ENCODE results near the gene HIVEP3.

HIVEP3 gene

DNA sequence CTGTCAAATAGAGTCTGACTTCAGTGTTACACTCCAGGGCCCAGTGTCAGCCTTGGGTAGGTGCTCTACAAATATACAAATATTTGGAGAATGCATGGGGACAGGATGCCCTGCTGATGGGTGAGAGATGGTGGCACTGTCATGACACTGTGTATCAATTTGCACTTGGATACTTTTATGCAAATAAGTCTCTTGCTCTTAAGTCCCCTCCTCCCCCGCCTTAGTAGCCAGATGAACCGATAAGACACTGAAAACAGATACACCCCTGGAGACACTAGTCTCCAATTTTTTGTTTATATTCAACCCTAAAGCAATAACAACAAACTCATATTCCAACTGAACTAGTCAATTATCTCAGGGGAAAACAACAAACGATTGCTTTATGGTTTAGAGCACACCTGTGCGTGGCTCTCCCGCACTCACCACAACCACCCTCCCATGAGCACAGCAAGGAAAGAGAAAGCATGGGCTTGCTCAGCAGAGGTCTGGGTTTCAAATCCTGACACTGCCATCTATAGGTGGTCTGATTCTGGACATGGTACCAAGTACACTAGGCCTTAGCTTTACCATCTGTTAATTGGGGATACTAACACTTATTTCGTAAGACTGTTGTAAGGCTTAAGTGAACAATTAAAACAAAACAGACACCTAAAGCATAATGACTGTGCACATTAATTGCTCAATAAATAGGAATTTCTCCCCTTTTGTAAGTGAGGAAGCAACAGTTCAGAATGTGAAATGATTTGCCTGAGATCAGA lies 50.3 kb downstream of the HIVEP3 start:
- DNase-seq: peak; percentile 70

DNA sequence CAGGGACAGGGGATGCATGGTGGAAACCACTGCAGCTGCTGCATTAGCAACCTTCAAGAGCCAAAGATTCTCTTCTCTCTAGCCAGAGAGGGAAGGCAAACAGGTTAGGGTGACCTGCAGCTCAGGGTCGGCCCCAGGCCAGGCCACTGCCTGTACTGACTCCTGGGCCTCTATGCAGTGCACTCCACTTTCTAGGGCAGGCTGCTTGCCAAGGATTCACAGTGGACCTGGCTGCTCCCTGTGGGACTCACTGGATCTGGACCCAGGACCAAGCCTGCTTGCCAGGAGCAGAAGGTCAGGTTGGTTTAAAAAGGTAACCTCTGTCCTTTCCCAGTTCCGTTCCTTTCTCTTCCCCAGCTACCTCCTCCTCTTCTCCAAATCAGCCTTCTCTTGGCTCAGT lies 52.4 kb downstream of the HIVEP3 start:
- DNase-seq: no peak

DNA sequence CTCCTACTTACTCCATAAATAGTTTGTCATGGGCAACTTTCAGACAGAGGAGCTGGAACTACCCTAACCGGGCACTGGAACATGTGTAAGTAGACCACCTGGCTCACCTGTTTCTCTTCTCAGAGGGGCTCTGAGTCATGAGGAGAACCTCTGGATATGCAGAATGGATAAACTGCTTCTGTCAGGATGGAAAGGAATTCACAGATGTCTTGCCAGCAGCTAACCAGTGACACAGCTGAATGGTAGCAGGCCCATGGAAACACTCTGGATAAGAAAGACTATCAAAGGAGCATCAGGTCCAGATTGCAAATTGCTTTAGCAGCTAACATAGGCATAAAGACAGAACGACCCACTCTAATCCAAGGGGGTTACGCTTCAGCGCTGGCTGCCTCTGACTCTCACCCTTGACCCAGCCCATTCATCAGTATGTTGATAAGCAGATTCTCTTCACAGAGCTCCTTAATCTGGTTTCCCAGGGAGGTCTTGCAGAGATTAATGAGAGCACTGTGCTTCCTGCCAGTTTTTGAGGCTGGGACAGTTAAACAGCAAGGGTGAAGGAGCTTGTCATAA lies 54.2 kb downstream of the HIVEP3 start:
- no peak for DNase-seq

DNA sequence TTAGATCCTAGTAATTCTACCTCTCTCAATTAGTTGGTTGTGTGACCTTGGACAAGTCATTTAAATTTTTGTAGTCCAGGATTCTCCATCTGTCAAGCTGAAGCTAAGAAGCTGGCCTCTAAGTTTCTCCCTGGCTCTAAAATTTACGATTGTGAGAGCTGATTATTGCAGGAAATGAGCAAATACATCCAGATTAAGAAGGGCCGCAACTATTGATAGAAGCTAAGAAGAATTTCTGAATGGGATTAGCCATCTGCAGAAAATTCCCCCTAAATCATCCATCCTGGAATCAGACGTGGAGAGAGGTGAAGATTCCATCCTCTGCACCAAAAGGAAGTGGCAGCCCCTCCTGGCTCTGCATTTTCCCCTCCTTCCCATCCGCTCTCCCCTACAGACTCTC lies 55.0 kb downstream of the HIVEP3 start:
- no peak for DNase-seq

DNA sequence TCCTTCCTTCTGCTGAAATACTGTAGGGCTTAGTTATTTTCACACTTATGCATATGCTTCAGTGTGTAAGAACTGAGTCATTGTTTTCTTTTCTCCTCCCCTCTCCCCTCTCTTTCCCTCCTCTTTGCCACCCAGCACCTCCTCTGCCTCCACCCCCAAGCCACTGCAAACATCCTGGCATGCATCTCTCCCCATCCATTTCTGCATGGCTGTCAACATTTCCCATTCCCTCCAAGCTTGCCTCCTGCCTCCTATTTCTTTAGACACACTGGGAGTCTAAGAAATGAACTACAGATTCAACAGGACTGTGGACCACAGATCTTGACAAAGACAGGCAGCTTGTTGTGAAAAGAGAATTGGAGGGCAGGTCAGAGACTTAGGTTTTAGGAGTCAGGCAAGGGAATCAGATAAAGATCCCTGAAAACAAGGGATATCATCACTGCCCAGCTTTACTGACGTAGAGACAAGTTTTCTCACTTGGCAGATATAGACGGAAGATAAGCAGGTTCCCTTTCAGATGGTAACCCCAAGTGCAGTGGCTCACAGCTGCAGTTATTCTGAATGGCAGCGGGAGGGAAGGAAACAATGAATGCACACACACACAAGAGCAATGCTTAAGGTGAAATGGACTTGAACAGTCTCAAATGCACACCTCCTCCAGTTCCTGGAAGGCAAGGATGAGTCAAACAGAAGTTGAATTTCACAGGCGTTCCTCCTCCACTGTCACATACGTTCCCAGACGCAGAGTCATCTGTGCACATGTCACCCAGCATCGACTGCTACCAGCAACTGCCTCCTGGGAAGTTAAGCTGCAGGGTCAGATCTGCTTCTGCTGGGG lies 56.1 kb downstream of the HIVEP3 start:
- peak; percentile 89 for DNase-seq

GRCh38 chr1:41861535-41862383 lies 57.0 kb downstream of the HIVEP3 start:
- no peak for DNase-seq

GRCh38 chr1:41860771-41861170 lies 58.0 kb downstream of the HIVEP3 start:
- no peak for DNase-seq

DNA sequence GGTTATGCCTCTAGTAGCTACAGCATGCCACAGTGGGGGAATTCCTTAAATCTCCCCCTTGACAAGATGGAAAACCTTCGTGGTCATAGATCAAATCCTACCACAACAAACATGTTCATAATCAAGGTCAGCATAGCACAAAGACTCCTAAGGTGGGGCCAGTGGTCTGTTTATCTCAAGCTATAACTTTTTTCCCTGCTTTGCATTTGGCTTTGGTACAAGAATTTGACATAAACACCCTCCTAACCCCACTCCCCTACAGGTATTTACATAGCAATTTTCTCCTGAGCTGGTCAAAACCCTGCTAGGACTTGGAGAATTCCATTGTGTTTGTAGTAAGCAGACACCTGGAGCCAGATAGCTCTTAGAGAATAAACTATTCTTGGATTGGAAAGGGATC lies 58.5 kb downstream of the HIVEP3 start:
- DNase-seq: no peak

DNA sequence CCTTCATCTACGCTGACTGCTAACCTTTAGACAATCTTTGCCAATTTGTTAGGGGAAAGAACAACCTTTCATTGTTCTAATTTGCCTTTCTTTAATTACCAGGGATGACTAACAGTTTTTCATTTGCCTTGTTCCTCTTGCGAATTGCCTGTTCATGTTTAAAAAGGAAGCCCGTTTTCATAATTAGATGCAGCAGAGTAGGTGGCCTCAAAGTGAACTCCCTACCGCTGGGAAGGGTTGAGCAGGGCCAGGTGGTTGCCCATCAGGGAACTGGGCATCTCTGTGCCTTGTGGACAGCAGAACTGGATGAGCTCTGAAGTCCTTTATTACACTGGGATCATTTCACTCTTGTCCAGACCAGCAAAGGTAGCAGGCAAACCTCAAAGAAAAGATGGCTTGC lies 59.0 kb downstream of the HIVEP3 start:
- DNase-seq: no peak

- no peak for DNase-seq
Observed at GRCh38 chr1:41856944-41857285, 61.8 kb downstream of the HIVEP3 start.

GRCh38 chr1:41856151-41856943 lies 62.4 kb downstream of the HIVEP3 start:
- no peak for DNase-seq

GRCh38 chr1:41855713-41856112 lies 63.0 kb downstream of the HIVEP3 start:
- no peak for DNase-seq

DNA sequence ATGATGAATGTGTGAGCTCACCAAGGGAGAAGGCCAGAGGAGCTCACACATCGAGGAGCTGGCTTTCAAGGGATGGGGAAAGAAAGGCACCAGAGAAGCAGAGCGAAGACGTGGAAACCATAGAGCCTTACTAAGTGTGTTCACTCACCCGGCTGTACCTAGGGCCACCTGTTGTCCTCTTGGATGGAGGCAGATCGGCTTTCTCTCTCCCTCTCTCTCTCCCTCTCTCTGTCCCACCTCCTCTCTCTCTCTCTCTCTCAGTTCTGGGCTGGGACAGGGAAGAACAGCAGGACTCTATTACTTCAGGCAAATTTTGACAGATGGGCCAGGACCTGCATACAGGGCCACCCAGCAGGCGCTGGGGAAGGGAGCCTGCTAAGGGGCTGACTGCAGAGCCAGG lies 64.8 kb downstream of the HIVEP3 start:
- no peak for DNase-seq

GRCh38 chr1:41852091-41852490 lies 66.6 kb downstream of the HIVEP3 start:
- no peak for DNase-seq

- DNase-seq: no peak
Observed at GRCh38 chr1:41851589-41851988, 67.1 kb downstream of the HIVEP3 start.

DNA sequence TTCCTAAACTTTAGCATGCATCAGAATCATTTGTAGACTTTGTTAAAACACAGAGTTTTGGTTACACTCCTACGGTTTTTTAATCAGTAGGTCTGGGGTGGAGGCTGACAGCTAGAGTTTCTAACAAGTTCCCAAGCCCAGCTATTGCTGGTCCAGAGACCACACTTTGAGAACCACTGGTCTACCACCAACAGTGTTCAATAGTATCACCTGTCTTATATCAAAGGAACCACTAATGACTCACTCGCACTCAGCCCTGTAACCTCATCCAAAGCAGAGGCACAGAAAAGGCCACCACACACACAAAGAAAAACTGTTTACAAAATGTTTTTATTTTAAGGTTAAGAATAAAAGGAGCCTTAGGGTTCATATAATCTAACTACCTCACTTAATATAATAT lies 68.7 kb downstream of the HIVEP3 start:
- DNase-seq: peak; percentile 40

DNA sequence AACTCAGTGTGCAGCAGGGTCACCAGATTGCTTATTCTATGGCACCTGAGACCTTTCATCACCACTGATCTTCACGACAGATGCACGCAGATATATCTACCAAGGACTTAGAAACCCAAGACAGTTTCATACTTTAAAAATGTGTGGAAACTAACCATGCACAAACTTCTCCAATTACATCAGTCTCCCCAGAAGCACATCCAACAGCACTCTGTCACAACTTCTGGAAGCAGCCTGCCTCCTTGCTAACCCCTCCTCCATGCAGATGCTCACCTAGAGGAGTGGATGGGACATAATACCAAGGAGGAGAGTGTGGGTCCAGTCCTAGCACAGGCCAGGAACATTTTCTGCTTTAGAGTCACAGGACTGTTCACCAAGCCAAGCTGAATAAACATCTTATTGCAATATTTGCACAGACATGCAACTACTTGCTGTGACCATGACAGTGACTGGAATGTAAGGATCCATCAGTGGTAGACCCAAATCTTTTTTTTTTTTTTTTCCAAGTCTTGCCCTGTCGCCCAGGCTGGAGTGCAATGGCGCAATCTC lies 69.4 kb downstream of the HIVEP3 start:
- no peak for DNase-seq

DNA sequence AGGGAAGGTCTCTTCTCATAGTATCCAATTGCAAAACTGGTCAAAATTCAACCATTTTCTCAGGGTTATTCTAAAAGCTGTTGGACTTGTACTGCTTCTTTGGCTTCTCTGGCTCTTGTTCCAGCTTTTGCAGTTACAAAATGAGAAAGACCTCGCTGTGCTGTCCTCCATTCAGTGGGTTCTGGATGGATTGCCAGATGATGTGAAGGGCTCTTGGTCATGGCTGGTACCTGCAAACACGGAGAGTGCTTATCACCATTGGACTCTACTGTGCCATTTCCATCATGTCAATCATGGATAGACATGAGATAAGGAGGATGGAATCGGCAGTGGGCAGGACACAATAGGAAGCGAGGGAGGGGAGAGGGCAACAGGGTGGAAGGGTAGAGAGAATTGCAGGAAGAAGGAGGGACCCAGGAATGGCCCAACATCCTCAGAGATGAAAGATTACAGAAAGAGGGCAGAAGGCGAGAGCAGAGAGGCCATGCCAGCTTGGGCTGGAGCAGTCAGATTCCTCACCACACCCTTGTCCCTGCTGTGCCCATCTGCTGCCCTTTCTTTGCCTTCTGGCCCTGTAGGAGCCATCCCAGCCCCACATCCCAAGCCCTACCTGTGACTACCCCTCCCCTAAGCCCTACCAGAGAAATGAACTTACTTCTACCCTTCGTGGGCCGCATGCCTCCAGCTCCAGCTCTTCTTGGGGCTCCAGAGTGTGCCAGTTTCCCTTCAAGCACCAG lies 70.3 kb downstream of the HIVEP3 start:
- DNase-seq: no peak

GRCh38 chr1:41847733-41848132 lies 71.0 kb downstream of the HIVEP3 start:
- no peak for DNase-seq

GRCh38 chr1:41846625-41847405 lies 71.9 kb downstream of the HIVEP3 start:
- DNase-seq: no peak
